ENCODE results near the gene PKNOX1.
"Not testable (repeated sequence)": the region's sequence is repeated elsewhere in the genome, so short reads cannot be mapped to it uniquely, and the experiment has no call there.

PKNOX1 gene

DNA sequence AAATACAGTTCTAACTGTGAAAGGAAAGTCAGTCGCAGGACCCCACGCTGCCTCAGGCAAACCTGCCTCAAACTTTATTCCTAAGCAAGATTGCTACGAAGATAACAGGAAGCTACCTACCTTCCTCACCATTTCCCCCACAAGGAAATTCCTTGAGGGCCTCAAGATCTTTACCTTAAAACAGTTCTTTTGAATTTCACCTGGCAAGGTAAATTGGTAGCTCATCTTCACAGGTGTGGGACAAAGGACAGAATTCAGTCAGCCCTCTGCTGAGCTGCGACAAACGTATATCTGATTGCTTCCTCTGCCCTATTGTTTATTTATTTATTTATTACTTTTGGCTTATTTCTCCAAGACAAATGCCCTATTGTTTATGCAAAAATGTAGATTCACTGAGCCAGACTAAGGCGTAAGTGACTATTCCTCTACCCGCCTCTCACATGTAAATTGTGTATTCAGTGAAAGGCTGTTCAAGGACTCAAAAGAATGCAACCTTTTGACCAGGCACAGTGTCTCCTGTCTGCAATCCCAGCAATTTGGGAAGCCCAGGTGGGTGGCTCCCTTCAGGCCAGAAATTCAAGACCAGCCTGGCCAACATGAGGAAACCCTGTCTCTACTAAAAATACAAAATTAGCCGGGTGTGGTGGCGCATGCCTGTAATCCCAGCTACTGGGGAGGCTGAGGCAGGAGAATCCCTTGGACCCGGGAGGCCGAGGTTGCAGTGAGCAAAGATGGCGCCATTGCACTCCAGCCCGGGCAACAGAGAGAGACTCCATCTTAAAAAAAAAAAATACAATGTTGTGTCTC lies 17.3 kb upstream of the PKNOX1 start:
- DNase-seq (ENCODE audit: low read depth) = no peak

DNA sequence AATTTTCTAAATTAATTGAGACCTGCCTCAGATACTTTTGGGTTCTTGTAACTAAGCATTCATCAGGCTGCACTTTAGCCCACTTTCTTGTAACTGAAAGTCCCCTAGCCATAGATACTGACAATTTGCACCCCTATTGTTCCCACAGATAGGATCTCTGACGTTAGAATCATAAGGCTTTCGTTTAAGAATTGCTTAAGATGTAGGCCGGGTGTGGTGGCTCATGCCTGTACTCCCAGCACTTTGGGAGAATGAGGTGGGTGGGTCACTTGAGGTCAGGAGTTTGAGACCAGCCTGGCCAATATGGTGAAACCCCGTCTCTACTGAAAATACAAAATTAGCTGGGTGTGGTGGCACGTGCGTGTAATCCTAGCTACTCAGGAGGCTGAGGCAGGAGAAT lies 16.2 kb upstream of the PKNOX1 start:
- DNase-seq (ENCODE audit: low read depth) = not testable (repeated sequence)

DNA sequence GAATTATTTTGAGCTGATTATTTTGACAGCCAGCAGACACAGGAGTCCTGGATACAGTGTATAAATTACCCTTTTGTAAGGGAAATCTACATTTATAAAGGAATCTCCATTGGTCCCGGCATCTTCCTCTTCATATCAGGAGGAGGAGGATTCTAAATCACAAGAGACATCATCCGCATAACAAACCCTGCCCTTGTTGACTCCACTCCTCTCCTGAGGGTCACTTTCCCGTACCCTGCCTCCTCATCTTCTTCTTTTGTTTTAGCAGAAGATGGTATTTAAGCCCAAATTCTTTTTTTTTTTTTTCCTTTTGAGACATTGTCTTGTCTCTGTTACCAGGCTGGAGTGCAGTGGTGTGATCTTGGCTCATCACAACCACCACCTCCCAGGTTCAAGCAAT lies 14.6 kb upstream of the PKNOX1 start:
- no peak for DNase-seq (ENCODE audit: low read depth)

DNA sequence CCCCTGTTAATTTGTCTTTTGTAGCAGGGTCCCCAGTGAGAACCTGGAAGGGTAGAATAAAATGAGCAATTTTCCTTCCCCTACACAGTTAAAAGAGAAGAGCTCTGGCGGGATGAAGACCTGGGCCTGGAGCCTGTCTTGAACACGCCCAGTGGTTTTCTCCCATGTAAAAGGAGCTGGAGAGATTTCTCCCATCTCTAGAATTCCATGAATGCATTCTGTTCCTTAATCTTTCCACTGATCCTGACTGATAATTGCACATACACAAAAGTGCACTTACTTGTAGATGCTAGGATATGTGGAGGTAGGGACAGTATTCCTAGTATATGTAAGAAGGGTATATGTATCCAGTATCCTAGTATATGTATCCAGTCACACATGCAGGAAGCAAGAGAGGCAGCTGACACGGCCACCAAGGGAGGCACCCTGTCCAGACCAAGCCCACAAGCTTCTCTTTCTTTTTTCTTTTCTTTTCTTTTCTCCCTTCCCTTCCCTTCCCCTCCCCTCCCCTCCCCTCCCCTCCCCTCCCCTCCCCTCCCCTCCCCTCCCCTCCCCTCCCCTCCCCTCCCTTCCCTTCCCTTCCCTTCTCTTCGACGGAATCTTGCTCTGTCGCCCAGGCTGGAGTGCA lies 11.9 kb upstream of the PKNOX1 start:
- DNase-seq (ENCODE audit: low read depth) = no peak

DNA sequence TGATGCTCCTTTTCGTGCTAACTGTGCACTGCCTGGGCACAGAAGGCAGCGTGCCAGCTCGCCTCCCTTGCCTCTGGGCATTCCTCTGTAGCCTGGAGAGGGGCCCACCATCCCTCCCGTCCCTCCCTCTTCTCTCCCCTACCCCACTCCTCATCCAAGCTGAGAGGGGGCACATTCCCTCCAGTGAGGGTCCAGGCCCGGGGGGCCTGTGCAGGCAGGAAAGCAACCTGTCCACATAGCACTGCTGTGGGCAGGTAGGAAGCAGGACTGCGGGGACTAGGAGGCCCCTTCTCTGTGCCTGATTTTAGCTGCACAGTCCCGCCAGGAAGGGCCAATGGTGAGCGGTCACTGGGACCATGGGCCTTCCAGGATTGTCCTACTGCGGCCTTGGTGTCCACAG lies 10.3 kb upstream of the PKNOX1 start:
- no peak for DNase-seq (ENCODE audit: low read depth)

DNA sequence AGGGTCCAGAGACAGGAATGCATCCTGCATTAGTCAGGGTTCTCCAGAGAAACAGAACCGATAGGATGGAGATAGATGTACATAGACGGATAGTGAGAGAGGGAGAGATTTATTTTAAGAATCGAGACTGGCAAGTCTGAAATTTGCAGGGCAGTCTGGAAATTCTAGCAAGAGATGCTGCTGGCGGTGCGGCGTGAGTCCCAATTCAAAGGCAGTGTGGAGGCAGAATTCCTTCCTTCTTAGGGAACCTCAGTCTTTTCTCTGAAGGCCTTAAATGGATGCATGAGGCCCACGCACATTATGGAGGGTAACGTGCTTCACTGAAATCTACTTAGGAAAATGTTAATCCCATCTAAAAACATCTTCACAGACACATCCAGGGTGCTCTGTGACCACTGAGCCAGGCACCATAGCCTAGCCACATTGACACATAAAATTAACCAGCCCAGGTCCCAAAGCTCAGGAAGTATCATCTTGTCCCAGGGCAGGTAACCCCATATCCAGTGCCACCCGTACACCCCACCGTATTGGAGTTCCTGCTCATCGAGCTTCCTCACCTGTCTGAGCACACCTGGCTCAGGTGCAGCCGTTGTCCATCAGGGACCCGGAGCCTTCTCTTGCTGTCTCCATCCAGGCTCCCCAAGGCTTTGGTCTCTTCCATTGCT lies 9.7 kb upstream of the PKNOX1 start:
- no peak for DNase-seq (ENCODE audit: low read depth)

DNA sequence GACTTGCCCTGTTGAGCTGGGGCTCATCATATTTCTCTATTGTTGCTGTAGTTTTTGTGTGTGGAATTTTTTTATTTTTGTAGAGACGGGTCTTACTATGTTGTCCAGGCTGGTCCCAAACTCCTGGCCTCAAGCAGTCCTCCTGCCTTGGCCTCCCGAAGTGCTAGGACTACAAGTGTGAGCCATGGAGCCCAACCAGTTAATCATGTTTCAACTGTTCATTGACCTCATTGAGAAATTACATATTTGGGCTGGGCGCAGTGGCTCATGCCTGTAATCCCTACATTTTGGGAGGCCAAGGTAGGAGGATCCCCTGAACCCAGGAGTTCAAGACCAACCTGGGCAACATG lies 9.2 kb upstream of the PKNOX1 start:
- no peak for DNase-seq (ENCODE audit: low read depth)

DNA sequence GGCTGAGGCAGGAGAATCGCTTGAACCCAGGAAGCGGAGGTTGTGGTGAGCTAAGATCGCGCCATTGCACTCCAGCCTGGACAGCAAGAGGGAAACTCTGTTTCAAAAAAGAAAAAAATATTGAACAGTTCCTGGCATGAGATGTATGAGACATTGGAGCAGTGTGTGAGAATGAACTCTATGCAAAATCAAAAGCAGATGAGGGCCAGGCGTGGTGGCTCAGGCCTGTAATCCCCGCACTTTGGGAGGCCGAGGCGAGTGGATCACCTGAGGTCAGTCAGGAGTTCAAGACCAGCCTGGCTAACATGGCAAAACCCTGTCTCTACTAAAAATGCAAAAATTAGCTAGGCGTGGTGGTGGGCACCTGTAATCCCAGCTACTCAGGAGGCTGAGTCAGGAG lies 6.7 kb upstream of the PKNOX1 start:
- DNase-seq (ENCODE audit: low read depth) = not testable (repeated sequence)

DNA sequence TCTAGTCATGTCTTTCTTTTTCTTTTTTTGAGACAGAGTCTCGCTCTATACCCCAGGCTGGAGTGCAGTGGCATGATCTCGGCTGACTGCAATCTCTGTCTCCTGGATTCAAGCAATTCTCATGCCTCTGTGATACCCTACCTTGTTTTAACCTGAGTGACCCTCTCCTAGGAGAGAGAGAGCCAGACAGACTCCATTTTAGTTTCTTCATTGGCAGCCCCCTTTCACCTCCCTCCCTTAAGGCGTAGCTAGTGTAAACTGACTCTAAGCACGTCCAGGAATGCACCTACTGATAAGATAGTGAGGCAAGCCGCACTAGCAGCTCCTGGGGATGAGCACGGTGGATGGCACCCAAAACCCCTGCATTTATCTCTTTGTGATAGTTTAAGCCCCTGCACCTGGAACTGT lies 5.2 kb upstream of the PKNOX1 start:
- no peak for DNase-seq (ENCODE audit: low read depth)

DNA sequence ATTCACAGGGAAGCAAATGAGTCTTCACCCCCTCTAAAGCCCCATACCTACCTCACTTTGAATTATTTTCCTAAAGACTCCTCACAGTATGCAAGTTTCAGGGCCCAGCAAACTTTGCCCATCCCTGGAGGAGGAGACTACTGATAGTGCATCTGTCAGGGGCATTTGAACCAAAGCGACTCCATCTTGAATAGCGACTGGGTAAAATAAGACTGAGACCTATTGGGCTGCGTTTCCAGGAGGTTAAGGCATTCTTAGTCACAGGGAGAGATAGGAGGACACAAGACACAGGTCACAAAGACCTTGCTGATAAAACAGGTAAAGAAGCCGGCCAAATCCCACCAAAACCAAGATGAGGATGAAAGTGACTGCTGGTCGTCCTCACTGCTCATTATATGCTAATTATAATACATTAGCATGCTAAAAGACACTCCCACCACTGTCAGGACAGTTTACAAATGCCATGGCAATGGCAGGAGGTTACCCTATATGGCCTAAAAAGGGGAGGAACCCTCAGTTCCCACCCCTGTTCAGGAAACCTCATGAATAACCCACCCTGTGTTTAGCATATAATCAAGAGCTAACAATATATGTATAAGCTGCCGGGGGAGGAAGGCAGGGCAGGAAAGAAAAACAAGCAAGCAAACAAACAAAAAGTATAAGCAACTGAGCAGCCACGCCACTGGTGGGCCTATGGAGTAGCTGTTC lies 3.3 kb upstream of the PKNOX1 start:
- no peak for DNase-seq (ENCODE audit: low read depth)

DNA sequence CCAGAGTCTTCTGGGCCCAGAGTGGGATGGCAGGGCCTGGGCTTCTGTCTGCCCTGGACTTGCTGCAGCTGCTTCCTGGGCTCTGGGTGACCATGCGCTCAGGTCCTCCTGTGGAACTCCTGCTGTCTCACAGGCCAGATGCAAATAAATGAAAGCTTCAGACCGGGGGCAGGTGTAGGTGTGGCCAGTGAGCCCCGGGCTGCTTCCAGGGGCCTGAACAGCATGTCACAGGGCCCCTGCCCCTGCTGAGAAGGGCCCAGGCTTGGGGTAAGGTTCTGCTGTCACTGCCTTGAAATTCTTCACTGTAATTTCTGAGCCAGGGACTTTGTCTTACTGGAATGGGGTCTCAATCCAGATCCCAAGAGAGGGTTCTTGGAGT lies 2.5 kb upstream of the PKNOX1 start:
- DNase-seq (ENCODE audit: low read depth) = no peak

DNA sequence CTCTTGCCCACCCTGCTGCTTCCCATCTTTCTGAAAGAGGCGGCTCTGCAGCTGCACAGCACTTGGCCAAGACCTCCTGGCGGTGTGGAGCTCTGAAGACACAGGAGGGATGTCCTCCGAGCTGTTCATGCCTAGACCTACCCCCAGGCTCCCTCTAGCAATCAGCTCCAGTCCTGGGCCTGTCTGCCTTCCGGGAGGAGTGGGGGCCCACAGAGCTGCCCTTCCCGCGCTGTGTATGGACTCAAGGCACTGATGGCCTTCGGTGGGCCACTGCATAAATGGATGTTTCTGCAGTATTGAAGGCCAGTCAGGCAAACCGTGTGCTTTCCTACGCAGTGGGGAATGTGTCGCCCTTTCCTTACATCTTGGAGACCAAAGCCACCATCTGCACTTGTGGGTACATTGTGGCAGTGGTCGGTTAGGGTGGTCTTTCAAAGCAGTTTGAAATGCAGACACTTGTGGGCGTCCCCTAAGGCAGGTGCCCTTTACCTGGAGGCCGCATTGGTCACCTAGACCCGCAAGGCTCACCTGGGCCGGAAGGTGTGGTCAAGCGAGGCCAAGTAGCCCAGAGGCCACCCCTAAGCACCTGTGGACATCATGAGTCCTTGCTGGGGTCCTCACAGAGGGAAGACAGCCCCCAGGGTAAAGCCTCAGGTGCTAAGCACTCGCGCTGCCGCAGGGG lies 912 bp upstream of the PKNOX1 start:
- DNase-seq (ENCODE audit: low read depth) = no peak

DNA sequence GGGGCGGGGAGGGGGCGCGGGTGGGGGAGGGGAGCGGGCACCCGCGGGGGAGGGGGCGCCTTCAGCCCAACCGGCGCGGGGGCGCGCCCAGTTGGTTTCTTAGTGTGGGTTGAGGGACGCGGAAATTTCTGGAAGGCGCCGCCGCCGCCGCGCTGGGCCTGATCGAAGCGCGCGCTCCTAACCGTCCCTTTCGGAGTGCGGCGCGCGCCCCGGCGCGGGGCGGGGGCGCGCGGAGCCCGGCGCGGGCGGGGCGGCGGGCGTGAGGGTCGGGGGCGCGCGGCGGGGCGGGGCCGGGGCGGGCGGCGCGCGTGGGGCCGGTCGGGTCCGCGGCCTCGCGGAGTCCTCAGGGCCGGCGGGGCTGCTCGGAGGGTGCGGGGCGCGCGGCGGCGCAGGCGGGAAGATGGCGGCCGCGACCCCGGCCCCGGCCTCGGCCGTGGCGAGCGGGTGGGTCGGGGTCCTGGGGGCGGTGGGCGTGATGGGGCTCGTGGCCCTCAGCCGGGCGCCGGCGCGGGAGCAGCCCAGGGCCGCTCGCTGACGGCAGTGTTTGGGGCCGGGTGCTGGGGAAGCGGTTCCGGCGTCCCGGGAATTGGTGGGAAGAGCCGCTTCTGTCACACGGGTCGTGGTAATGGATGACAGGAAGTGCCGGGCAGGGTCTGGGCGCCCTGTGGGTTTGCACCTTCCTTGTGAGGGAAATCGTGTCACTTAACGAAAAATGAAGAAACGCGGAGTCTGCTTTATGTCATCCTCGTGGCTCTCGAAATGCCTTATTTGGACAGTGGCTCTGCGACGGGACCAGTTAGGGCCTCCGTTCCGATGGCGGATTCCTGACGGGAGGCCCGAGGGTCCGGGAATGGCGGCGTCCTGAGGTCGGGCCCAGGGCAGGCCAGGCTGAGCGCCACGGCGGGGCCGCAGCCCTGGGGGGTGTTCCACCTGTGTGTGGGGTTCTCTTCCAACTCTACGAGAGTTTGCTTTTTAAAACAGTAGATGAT lies 764 bp downstream of the PKNOX1 start:
- peak; percentile 34 for DNase-seq (ENCODE audit: low read depth)

DNA sequence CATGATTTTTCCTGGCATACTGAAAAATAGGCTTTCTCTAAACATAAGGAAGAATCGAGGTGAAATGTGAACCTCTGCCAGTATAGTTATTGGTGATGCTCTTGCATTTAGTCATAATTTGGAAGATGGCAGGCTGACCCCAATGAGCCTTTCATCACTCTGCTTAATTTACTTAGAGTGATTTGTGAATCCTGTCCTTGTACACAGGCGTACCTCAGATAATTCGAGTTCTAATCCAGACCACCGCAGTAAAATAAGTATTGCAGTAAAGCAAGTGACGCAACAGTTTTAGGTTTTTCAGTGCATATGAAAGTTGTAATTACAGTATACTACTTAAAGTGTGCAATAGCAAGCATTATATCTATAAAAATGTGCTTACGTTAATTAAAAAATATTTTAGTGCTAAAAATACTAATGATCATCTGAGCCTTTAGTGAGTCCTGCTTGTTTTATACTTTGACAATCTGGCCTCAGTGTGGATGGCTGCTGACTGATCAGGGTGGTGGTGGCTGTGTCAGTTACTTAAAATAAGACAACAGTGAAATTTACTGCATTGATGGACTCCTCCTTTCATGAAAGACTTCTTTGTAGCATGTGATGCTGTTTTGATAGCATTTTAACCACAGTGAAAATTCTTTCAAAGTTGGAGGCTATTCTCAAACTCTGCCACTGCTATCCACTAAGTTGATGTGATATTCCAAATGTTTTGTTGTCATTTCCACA lies 1.7 kb downstream of the PKNOX1 start:
- DNase-seq (ENCODE audit: low read depth) = no peak

DNA sequence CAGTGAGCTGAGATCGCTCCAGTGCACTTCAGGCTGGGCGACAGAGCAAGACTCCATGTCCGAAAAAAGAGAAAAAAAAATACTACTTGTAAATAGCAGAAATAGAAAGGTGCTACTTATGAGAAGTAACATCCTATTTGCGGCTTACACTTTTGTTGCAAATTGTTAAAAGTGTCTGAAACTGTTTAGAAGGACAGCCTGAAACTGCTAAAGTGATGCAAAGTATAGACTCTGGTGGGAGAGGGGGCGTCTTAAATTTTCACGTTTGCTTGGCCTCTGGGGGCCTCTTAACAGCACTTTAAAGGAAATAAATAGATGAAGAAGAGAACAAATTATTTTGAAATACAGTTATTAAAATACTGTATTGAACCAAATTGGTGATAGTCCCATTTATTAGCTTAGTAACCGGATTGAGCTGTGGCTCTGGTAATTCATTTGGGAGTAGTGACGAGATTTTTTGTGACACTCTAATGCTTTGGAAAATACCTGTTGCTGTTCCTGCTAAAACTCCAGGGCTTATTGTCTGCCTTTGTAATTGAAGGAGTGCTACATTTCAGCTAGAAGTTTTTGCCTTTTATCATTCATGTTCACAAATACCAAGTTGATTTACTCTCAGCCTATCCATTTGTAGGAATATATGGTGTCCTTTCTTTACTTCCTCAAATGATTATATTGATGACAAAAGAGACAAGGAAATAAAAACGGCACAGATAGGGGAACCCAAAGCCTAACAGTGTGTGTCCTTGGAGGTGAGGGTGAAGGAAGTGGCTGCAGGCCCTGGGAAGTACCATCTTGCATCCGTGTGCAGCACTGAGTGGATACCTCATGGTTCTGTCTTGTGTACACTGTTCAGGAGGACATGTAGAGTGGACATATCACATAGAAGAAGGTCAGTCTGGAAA lies 6.2 kb downstream of the PKNOX1 start:
- DNase-seq (ENCODE audit: low read depth) = no peak

DNA sequence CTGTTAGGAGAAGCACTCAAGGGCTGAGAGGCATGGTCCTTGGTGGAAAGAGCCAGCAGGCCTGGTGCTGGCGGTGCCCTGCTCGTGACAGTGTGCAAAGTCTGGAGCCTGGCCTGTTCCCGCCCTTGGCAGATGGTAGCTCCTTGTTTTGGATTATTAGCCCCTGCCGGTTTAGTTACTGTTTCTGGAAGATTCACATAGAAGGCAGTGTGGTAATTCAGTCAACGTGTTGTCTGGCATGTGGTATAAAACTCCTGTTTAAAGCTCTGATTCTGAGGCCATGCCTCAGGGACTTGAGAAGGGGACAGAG lies 6.8 kb downstream of the PKNOX1 start:
- no peak for DNase-seq (ENCODE audit: low read depth)

DNA sequence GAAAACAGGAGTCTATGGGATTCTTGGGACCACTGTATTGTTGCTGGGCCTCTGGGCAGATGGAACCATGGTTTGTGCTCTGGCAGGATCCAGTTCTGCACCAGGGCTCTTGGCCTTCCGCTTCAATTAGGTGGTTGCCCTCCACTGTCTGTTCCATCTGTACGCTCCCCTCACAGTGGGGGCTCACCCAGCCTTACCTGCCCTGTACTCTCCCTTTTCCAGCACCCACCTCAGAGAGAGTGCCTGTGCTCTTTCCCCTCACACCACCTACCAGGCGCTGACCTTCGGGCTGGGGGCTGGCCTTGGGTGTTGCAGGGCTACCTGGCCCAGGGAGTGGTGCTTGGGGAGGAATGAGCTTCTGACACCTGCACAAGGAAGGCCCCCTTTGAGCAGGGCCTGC lies 7.5 kb downstream of the PKNOX1 start:
- DNase-seq (ENCODE audit: low read depth) = no peak

DNA sequence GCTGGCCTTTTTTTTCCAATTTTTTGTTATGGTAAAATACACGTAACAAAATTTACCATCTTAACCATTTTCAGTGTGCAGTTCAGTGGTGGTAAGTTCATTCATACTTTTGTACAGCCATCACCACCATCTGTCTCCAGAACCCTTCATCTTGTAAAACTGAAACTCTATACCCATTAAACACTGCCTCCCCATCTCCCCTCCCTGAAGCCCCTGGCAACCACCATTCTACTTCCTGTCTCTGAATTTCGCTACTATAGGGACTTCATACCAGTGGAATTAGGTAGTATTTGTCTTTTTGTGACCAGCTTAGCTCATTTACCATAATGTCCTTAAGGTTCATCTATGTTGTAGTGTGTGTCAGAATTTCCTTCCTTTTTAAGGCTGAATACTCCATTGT lies 8.7 kb downstream of the PKNOX1 start:
- no peak for DNase-seq (ENCODE audit: low read depth)

DNA sequence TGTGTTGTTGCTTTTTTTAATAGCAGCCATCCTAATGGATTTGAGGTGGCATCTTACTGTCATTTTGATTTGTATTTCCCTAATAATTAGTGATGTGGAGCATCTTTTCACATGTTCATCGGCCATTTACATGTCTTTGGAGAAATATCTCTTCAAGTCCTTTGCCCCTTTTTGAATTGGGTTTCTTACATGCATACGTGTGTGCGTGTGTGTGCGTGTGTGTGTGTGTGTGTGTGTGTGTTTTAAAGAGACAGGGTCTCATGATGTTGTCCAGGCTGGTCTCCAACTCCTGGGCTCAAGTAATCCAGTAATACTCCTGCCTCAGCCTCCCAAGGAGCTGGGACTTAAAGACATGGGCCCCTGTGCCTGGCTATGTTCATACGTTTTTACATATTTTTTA lies 9.5 kb downstream of the PKNOX1 start:
- DNase-seq (ENCODE audit: low read depth) = no peak

Measured in stimulated activated CD8-positive, alpha-beta memory T cell treated with anti-CD3 and anti-CD28 coated beads, Interleukin-7, amount 100 ng/mL, for 24 hours (primary cell).